ENCODE data around the gene CFAP20DC. TPM values are rescaled to one million over a fixed set of nuclear protein-coding genes. Genes with fewer than 3 reads are reported as not detected.

The CFAP20DC gene
- total RNA-seq, 1 experiment from 2014 or later, result 1.1 TPM

DNA sequence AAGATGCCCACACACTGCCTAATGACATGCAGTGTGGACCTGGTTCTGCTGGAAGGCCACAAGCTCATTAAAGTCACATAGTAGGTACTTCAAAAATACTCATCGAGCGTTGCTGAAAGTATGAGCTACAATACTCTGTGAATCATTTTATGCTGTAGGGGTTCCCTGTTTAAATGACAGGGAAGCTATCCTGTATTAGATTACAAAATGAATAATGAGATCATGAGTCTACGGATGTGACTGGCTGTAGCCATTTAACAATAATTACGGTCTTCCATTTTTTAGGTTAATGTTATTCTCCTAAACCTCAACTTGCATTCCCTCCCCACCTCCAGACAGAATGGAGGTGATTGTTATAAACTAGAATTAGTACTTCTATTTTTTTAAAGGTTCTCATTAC lies 255.1 kb downstream of the CFAP20DC start:
- no peak overlapping the region for H3K4me3 Mint-ChIP-seq (ENCODE audit: unreplicated experiment)
- ChIA-PET CTCF (no interaction called here), POLR2A (no interaction called here)
- H3K27me3 Mint-ChIP-seq (ENCODE audit: insufficient read depth, unreplicated experiment), result no peaks in the 10 kb centered on the region
- no peak overlapping the region for H3K27ac Mint-ChIP-seq (ENCODE audit: low read depth, unreplicated experiment)
- BruUV-seq (replicated peaks), result no TSS peak
- H3K36me3 Mint-ChIP-seq (ENCODE audit: insufficient read depth, unreplicated experiment), result no peaks in the 10 kb centered on the region
- DNase-seq (ENCODE audit: unreplicated experiment), result no peak
- no peaks in the 10 kb centered on the region for H3K9me3 Mint-ChIP-seq (ENCODE audit: unreplicated experiment)
- TF ChIP-seq, protein P1, sequence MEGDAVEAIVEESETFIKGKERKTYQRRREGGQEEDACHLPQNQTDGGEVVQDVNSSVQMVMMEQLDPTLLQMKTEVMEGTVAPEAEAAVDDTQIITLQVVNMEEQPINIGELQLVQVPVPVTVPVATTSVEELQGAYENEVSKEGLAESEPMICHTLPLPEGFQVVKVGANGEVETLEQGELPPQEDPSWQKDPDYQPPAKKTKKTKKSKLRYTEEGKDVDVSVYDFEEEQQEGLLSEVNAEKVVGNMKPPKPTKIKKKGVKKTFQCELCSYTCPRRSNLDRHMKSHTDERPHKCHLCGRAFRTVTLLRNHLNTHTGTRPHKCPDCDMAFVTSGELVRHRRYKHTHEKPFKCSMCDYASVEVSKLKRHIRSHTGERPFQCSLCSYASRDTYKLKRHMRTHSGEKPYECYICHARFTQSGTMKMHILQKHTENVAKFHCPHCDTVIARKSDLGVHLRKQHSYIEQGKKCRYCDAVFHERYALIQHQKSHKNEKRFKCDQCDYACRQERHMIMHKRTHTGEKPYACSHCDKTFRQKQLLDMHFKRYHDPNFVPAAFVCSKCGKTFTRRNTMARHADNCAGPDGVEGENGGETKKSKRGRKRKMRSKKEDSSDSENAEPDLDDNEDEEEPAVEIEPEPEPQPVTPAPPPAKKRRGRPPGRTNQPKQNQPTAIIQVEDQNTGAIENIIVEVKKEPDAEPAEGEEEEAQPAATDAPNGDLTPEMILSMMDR (IDR thresholded peaks at IDR 0.05; ENCODE audit: unreplicated experiment), result no peak
- H3K4me1 Mint-ChIP-seq (ENCODE audit: insufficient read depth, unreplicated experiment), result no peaks in the 10 kb centered on the region
- intact Hi-C loops (cut with micrococcal nuclease), result no loop called here

DNA sequence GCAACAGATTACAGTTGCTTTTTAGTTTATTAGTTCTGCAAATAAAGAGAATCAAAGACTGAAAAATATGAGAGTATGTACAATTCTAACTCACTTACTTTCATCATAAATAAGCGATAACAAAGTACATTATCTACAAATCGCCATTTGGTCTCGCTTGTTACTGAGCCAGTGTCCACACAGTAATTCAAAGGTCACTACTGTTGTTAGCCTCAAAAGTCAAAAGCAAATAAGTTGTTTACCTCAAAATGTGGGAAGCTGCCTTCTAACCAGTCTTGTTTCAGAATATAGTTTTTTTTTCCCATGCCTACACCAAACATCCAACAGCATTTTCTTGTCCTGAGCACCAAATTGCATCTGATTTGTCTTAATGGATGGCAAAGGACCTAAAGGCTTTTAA lies 255.9 kb downstream of the CFAP20DC start:
- intact Hi-C loops (cut with micrococcal nuclease), result no loop called here
- TF ChIP-seq, protein P1 (IDR thresholded peaks at IDR 0.05; ENCODE audit: unreplicated experiment), result no peak
- BruUV-seq (replicated peaks), result no TSS peak
- no peak overlapping the region for H3K27ac Mint-ChIP-seq (ENCODE audit: low read depth, unreplicated experiment)
- DNase-seq (ENCODE audit: unreplicated experiment), result no peak
- no peak overlapping the region for H3K4me3 Mint-ChIP-seq (ENCODE audit: unreplicated experiment)
- no peaks in the 10 kb centered on the region for H3K9me3 Mint-ChIP-seq (ENCODE audit: unreplicated experiment)
- no peaks in the 10 kb centered on the region for H3K36me3 Mint-ChIP-seq (ENCODE audit: insufficient read depth, unreplicated experiment)
- POLR2A ChIA-PET, result no interaction called here
- no peaks in the 10 kb centered on the region for H3K4me1 Mint-ChIP-seq (ENCODE audit: insufficient read depth, unreplicated experiment)
- no peaks in the 10 kb centered on the region for H3K27me3 Mint-ChIP-seq (ENCODE audit: insufficient read depth, unreplicated experiment)
- CTCF ChIA-PET, result no interaction called here

DNA sequence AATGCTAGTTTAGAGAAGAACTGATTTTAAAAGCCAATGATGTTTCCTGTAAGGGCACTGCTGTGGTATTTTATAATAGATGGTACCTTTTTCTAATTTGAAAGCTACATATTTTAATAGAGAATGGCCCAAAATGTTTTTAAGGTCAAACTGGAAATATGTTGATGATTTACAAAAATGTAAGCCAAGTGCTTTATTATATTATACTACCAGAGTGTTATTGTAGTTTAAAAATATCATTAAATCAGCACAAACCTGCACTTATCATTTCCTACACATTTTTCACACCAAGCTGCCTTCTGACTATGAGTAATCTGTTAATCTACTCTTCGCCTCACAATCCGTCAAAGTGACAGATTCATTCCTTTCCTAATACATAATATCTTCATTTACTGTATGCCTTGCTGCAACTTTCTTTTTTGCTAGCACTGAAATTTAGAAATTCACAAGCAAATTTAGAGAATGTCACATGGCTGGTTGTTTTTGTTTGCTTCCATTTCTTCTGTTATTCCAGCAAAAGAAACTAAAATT lies 256.8 kb downstream of the CFAP20DC start:
- no peak overlapping the region for H3K4me3 Mint-ChIP-seq (ENCODE audit: unreplicated experiment)
- ChIA-PET POLR2A (no interaction called here), CTCF (no interaction called here)
- H3K27me3 Mint-ChIP-seq (ENCODE audit: insufficient read depth, unreplicated experiment), result no peaks in the 10 kb centered on the region
- no peak for DNase-seq (ENCODE audit: unreplicated experiment)
- H3K4me1 Mint-ChIP-seq (ENCODE audit: insufficient read depth, unreplicated experiment), result no peaks in the 10 kb centered on the region
- intact Hi-C loops (cut with micrococcal nuclease), result no loop called here
- BruUV-seq (replicated peaks), result no TSS peak
- H3K9me3 Mint-ChIP-seq (ENCODE audit: unreplicated experiment), result no peaks in the 10 kb centered on the region
- TF ChIP-seq, protein P1 (IDR thresholded peaks at IDR 0.05; ENCODE audit: unreplicated experiment), result no peak
- H3K27ac Mint-ChIP-seq (ENCODE audit: low read depth, unreplicated experiment), result no peak overlapping the region
- no peaks in the 10 kb centered on the region for H3K36me3 Mint-ChIP-seq (ENCODE audit: insufficient read depth, unreplicated experiment)

DNA sequence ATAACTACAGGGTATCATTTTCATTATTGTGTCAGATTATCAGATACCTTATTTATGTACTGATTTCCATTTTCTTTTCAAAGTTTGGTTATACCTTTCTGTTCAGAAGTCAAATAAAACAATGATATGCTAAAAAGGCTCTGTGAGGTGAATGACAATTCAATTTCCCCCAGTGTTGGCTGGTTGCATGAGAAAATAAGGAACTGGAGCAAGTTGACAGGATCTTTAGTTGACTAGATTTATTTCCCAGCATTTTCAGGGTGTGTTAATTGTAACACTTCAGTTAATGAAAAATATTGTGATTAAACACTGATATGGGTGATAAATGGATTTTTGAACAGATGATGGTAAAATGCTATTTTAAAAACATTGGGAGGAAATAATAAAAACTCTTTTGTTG lies 260.4 kb downstream of the CFAP20DC start:
- no peak overlapping the region for H3K4me3 Mint-ChIP-seq (ENCODE audit: unreplicated experiment)
- H3K27me3 Mint-ChIP-seq (ENCODE audit: insufficient read depth, unreplicated experiment), result no peaks in the 10 kb centered on the region
- no TSS peak for BruUV-seq (replicated peaks)
- H3K4me1 Mint-ChIP-seq (ENCODE audit: insufficient read depth, unreplicated experiment), result no peaks in the 10 kb centered on the region
- TF ChIP-seq, protein P1 (IDR thresholded peaks at IDR 0.05; ENCODE audit: unreplicated experiment), result no peak
- no peak overlapping the region for H3K27ac Mint-ChIP-seq (ENCODE audit: low read depth, unreplicated experiment)
- POLR2A ChIA-PET, result no interaction called here
- intact Hi-C loops (cut with micrococcal nuclease), result no loop called here
- no peak for DNase-seq (ENCODE audit: unreplicated experiment)
- CTCF ChIA-PET, result no interaction called here
- H3K9me3 Mint-ChIP-seq (ENCODE audit: unreplicated experiment), result no peaks in the 10 kb centered on the region
- H3K36me3 Mint-ChIP-seq (ENCODE audit: insufficient read depth, unreplicated experiment), result no peaks in the 10 kb centered on the region

Data from MCF 10A (cell line).